Prostate gland (tissue), 2 donors: Measurements from ENCODE around the gene HDDC3.

Experiments
- POLR2A ChIP-seq: fragments of 450-650 bp; IDR thresholded peaks from one replicate; pipeline ENCODE4 v1.6.1; 2016; ENCODE audit warnings: antibody characterized with exemption, mild to moderate bottlenecking
- POLR2AphosphoS5 ChIP-seq: sonication (generic); formaldehyde crosslinking; IDR thresholded peaks from one replicate; pipeline ENCODE4 v1.6.1; 2017; ENCODE audit warnings: antibody characterized with exemption
- TF ChIP-seq, protein P1 (sequence below), 4 experiments: fragments of 200-600 bp in 2 of 4; fragments of 450-650 bp in 2 of 4; sonication (generic) in 2 of 4; IDR thresholded peaks; 1 replicate in 3 of 4; 2 replicates in 1 of 4; pipeline ENCODE4 v1.5.1; 2016 to 2019; ENCODE audit warnings: antibody characterized with exemption in 4 of 4, mild to moderate bottlenecking in 2 of 4, moderate library complexity in 2 of 4

DNA sequence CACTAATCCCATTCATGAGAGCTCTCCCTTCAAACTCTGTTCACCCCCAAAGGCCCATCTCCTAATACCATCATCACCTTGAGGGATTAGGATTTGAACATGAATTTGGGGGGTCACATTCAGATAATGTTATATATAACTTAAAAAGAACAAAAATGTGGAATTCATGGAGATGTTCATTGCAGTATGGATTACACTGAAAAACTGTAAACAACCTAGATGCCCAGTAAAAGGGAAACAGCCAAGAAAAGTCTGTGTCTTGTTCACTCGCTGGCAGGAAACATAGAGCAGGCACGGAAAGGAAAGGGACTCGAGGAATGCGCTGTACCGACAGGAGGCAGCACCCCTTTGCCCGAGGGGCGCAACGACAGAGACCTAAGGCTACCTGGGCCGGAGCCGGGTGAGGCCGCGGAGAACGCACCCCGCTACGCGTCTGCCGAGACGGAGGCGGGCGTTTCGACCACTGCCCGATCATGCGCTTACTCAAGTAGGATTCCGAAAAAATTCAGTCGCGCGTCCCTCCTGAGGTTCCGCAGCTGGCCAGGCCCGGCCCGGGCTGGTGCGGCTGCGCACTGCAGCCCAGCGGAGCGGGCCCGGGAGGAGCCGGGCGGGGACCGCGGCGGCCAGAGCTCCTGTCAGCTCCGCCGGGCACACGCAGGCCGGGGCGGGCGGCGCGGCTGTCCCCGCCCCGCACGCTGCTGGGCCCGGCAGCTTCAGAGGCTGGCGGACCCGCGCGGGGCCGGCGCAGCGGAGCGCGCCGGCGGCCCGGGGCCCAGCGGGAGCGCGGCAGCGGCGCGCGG, 30.1 kb downstream of the HDDC3 start:
- TF ChIP-seq, protein P1, sequence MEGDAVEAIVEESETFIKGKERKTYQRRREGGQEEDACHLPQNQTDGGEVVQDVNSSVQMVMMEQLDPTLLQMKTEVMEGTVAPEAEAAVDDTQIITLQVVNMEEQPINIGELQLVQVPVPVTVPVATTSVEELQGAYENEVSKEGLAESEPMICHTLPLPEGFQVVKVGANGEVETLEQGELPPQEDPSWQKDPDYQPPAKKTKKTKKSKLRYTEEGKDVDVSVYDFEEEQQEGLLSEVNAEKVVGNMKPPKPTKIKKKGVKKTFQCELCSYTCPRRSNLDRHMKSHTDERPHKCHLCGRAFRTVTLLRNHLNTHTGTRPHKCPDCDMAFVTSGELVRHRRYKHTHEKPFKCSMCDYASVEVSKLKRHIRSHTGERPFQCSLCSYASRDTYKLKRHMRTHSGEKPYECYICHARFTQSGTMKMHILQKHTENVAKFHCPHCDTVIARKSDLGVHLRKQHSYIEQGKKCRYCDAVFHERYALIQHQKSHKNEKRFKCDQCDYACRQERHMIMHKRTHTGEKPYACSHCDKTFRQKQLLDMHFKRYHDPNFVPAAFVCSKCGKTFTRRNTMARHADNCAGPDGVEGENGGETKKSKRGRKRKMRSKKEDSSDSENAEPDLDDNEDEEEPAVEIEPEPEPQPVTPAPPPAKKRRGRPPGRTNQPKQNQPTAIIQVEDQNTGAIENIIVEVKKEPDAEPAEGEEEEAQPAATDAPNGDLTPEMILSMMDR (IDR thresholded peaks at IDR 0.05), result peak; percentile 57 to 88 (median 76)
- TF ChIP-seq POLR2AphosphoS5 (peak; percentile 47), POLR2A (peak; percentile 49)
